HCT116 (cell line): Measurements from ENCODE around the gene USF1. TPM values are rescaled to one million over a fixed set of nuclear protein-coding genes. Genes with fewer than 3 reads are reported as not detected.

Experiments used
- ATAC-seq: fragments of 200-7000 bp; cut with Tn5 transposase; 2 replicates; pipeline ENCODE4 v1.9.1; 2020; ENCODE audit warnings: mild to moderate bottlenecking, moderate library complexity
- BruUV-seq: library from RNA; stranded (reverse); fragments of 400-500 nt; replicated peaks from 2 replicates; lab custom pipeline; 2021; lab: Mats Ljungman, UMichigan
- CTCF ChIA-PET: fragments of 300-600 bp; sonication (Branson Sonifier 250); formaldehyde crosslinking; loops from one replicate; lab custom pipeline; 2021; ENCODE audit warnings: antibody characterized with exemption; lab: Charles Lee
- POLR2A ChIA-PET: fragments of 300-600, 350-600 bp; sonication (Branson Sonifier 250); formaldehyde crosslinking; loops from one replicate; lab custom pipeline; 2021; ENCODE audit warnings: antibody characterized with exemption; lab: Charles Lee
- RAD21 ChIA-PET, 2 experiments: fragments of 300-600 bp; sonication (Branson Sonifier 250); formaldehyde crosslinking; loops; one replicate each; lab custom pipeline; 2023; ENCODE audit warnings: low total read pairs in 2 of 2; ENCODE audit not compliant: uncharacterized antibody in 2 of 2, unreplicated experiment in 2 of 2, low non-redundant PET in 1 of 2; lab: Charles Lee
- DNase-seq: peaks from one replicate; pipeline ENCODE4 v3.0.0-alpha.2; 2010; ENCODE audit warnings: low read depth, low spot score
- H2AFZ ChIP-seq: fragments of 200-600 bp; shearing (Covaris generic), sonication (generic); 2 replicates; pipeline ENCODE4 v1.6.1; 2017; ENCODE audit warnings: low read depth, mixed run types, mixed read lengths, antibody characterized with exemption, low read length; ENCODE audit not compliant: poor library complexity, severe bottlenecking
- H3K27ac ChIP-seq: 2 replicates; pipeline ENCODE4 v1.5.1; 2012; ENCODE audit warnings: low read depth, low read length
- H3K27me3 ChIP-seq: fragments of 200-600 bp; sonication (generic); 2 replicates; pipeline ENCODE4 v1.6.1; 2016; ENCODE audit warnings: mixed run types, low read length, mixed read lengths; ENCODE audit not compliant: insufficient read depth
- H3K36me3 ChIP-seq, 2 experiments: fragments of 200-500 bp in 1 of 2; fragments of 200-600 bp in 1 of 2; sonication (Bioruptor generic) in 1 of 2; sonication (generic) in 1 of 2; 2 replicates each; pipeline versions ENCODE4 v1.5.1 to v1.6.1; 2014 to 2016; ENCODE audit warnings: low read length in 2 of 2, inconsistent platforms in 1 of 2, mixed read lengths in 1 of 2, mixed run types in 1 of 2; ENCODE audit not compliant: insufficient read depth in 2 of 2, control insufficient read depth in 1 of 2
- H3K4me1 ChIP-seq, 2 experiments: fragments of 200-600 bp in 1 of 2; sonication (generic) in 1 of 2; 2 replicates each; pipeline versions ENCODE4 v1.5.1 to v1.6.1; 2012 to 2017; ENCODE audit warnings: low read length in 2 of 2, inconsistent platforms in 1 of 2, mild to moderate bottlenecking in 1 of 2, mixed read lengths in 1 of 2, mixed run types in 1 of 2, moderate library complexity in 1 of 2; ENCODE audit not compliant: insufficient read depth in 2 of 2, control insufficient read depth in 1 of 2
- H3K4me2 ChIP-seq: fragments of 200-600 bp; sonication (generic); 2 replicates; pipeline ENCODE4 v1.6.1; 2017; ENCODE audit warnings: mixed run types, low read length, mixed read lengths
- H3K4me3 ChIP-seq, 2 experiments: fragments of 200-600 bp in 1 of 2; sonication (generic) in 1 of 2; replicated peaks in 1 of 2; 2 replicates each; pipeline ENCODE4 v1.5.1; 2011 to 2016; ENCODE audit warnings: low read length in 2 of 2, control low read depth in 1 of 2, low read depth in 1 of 2, mild to moderate bottlenecking in 1 of 2, mixed read lengths in 1 of 2, mixed run types in 1 of 2
- H3K79me2 ChIP-seq: fragments of 200-600 bp; sonication (generic); 2 replicates; pipeline ENCODE4 v1.6.1; 2017; ENCODE audit warnings: mild to moderate bottlenecking, mixed run types, low read length, moderate library complexity, mixed read lengths; ENCODE audit not compliant: insufficient read depth
- H3K9ac ChIP-seq: fragments of 200-600 bp; sonication (generic); 2 replicates; pipeline ENCODE4 v1.6.1; 2016; ENCODE audit warnings: low read length, mixed read lengths
- H3K9me2 ChIP-seq: fragments of 200-600 bp; sonication (generic), shearing (Covaris generic); 2 replicates; pipeline ENCODE4 v1.6.1; 2017; ENCODE audit warnings: mixed run types, mild to moderate bottlenecking, moderate library complexity; ENCODE audit not compliant: insufficient read depth
- H3K9me3 ChIP-seq, 2 experiments: fragments of 200-500 bp in 1 of 2; fragments of 200-600 bp in 1 of 2; sonication (Bioruptor generic) in 1 of 2; sonication (generic) in 1 of 2; 2 replicates each; pipeline ENCODE4 v1.6.1; 2014 to 2017; ENCODE audit warnings: low read length in 2 of 2, mixed read lengths in 2 of 2, inconsistent platforms in 1 of 2, low read depth in 1 of 2, mild to moderate bottlenecking in 1 of 2, mixed run types in 1 of 2, moderate library complexity in 1 of 2; ENCODE audit not compliant: control insufficient read depth in 1 of 2, insufficient read depth in 1 of 2
- H4K20me1 ChIP-seq: fragments of 200-600 bp; sonication (generic), shearing (Covaris generic); 2 replicates; pipeline ENCODE4 v1.6.1; 2017; ENCODE audit warnings: mixed run types, mild to moderate bottlenecking, moderate library complexity; ENCODE audit not compliant: insufficient read depth
- EGR1 ChIP-seq: IDR thresholded peaks from 2 replicates; pipeline ENCODE4 v1.6.1; 2012; ENCODE audit warnings: low read depth
- ELF1 ChIP-seq: IDR thresholded peaks from 2 replicates; pipeline ENCODE4 v1.6.1; 2012; ENCODE audit warnings: low read depth, borderline replicate concordance
- EZH2 ChIP-seq: fragments of 200-600 bp; sonication (generic); IDR thresholded peaks from 2 replicates; pipeline ENCODE4 v1.6.1; 2017; ENCODE audit warnings: antibody characterized with exemption, mixed run types
- EZH2phosphoT487 ChIP-seq: fragments of 200-600 bp; IDR thresholded peaks from 2 replicates; pipeline ENCODE4 v1.6.1; 2018; ENCODE audit warnings: antibody characterized with exemption, borderline replicate concordance
- POLR2A ChIP-seq: IDR thresholded peaks from 2 replicates; pipeline ENCODE4 v1.7.0; 2011; ENCODE audit warnings: borderline replicate concordance; ENCODE audit not compliant: insufficient read depth, insufficient read length; ENCODE audit errors: extremely low read depth
- POLR2AphosphoS5 ChIP-seq: IDR thresholded peaks from 2 replicates; pipeline ENCODE4 v1.6.1; 2011; ENCODE audit warnings: mild to moderate bottlenecking, low read depth, low read length, moderate library complexity
- RAD21 ChIP-seq: IDR thresholded peaks from 2 replicates; pipeline ENCODE4 v1.6.1; 2012; ENCODE audit warnings: low read depth, mild to moderate bottlenecking
- SIN3A ChIP-seq: IDR thresholded peaks from 2 replicates; pipeline ENCODE4 v1.6.1; 2012; ENCODE audit warnings: low read depth
- SRF ChIP-seq: IDR thresholded peaks from 2 replicates; pipeline ENCODE4 v1.6.1; 2012; ENCODE audit warnings: low read depth
- TCF7L2 ChIP-seq: IDR thresholded peaks from 2 replicates; pipeline ENCODE4 v1.7.0; 2011; ENCODE audit warnings: borderline replicate concordance, inconsistent platforms; ENCODE audit not compliant: insufficient read depth, insufficient read length; ENCODE audit errors: extremely low read depth
- ZFX ChIP-seq: fragments of 450-650 bp; IDR thresholded peaks from 2 replicates; pipeline ENCODE4 v1.6.1; 2017
- intact Hi-C: fragments of 100-400 bp; cut with micrococcal nuclease; formaldehyde crosslinking; loops from 2 replicates; pipeline ENCODE4 v1.10.0; 2022
- total RNA-seq: library from RNA; stranded (reverse); gene quantifications from one replicate; pipeline ENCODE4 v1.2.1, GENCODE V29; 2021; ENCODE audit not compliant: unreplicated experiment
- TF ChIP-seq, protein P1 (sequence below): IDR thresholded peaks from 2 replicates; pipeline ENCODE4 v1.6.1; 2012

Gene USF1
- total RNA-seq, 1 experiment from 2014 or later, result 48.0 TPM

DNA sequence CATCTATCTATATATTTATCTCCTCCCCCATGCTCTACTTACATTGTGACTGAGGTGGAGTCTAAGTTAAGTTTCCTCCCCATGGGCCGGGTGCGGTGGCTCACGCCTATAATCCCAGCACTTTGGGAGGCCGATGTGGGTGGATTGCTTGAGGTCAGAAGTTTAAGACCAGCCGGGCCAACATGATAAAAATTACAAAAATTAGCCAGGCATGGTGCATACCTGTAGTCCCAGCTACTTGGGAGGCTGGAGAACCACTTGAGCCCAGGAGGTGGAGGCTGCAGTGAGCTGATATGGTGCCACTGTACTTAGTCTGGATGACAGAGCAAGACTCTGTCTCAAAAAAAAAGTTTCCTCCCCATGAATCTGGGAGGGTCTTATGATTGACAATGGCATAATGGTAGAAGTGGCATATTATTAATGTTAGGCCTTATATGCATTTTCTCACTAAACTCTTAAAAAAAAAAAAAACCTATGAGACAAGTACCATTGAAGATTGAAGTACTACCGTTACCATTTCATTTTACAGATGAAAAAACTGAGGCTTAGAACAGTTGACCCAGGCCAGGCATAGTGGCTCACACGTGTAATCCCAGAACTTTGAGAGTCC, 36.1 kb downstream of the USF1 start:
- intact Hi-C loops, result no loop called here
- H3K27ac ChIP-seq, result no peak overlapping the region
- peaks cover 95% of the 10 kb centered on the region for H3K79me2 ChIP-seq
- no TSS peak for BruUV-seq
- peaks cover 0 to 12% of the 10 kb centered on the region in 2 experiments; a peak in 2 of 4 replicates for H3K4me1 ChIP-seq
- RAD21 ChIA-PET, result no interaction called here
- no peaks in the 10 kb centered on the region for H3K9me2 ChIP-seq
- no peaks in the 10 kb centered on the region; a peak in 1 of 4 replicates for H3K36me3 ChIP-seq
- no peak overlapping the region for H3K4me2 ChIP-seq
- no peaks in the 10 kb centered on the region for H3K27me3 ChIP-seq
- CTCF ChIA-PET, result no interaction called here
- POLR2A ChIA-PET, result interaction anchor here (0.9 to 1.0 kb wide), 2 partner anchors 10 to 11 kb away, joined by 3 to 4 read pairs; partner anchors contain the start of gene F11R
- no peak overlapping the region for H3K9ac ChIP-seq
- no peaks in the 10 kb centered on the region for H3K9me3 ChIP-seq
- H4K20me1 ChIP-seq, result peaks cover 6% of the 10 kb centered on the region
- DNase-seq (no peak), ATAC-seq (no peak)
- no peak for TF ChIP-seq SRF
- TF ChIP-seq ZFX, result no peak
- no peak for TF ChIP-seq TCF7L2
- TF ChIP-seq ELF1, result no peak
- TF ChIP-seq SIN3A, result no peak
- TF ChIP-seq, protein P1, sequence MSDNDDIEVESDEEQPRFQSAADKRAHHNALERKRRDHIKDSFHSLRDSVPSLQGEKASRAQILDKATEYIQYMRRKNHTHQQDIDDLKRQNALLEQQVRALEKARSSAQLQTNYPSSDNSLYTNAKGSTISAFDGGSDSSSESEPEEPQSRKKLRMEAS, result no peak
- TF ChIP-seq POLR2A, result no peak
- no peak for TF ChIP-seq POLR2AphosphoS5
- no peak for TF ChIP-seq EZH2
- TF ChIP-seq RAD21, result no peak
- TF ChIP-seq EZH2phosphoT487, result no peak
- TF ChIP-seq EGR1, result no peak
- H3K4me3 ChIP-seq, result no peak overlapping the region
- H2AFZ ChIP-seq, result no peak overlapping the region
